GM18861 (cell line): ENCODE data around the gene NUDT2.

Experiments used
- ATAC-seq: cut with Tn5 transposase; IDR thresholded peaks from one replicate; pipeline ENCODE4 v1.9.1; 2021; ENCODE audit not compliant: unreplicated experiment

Gene NUDT2

DNA sequence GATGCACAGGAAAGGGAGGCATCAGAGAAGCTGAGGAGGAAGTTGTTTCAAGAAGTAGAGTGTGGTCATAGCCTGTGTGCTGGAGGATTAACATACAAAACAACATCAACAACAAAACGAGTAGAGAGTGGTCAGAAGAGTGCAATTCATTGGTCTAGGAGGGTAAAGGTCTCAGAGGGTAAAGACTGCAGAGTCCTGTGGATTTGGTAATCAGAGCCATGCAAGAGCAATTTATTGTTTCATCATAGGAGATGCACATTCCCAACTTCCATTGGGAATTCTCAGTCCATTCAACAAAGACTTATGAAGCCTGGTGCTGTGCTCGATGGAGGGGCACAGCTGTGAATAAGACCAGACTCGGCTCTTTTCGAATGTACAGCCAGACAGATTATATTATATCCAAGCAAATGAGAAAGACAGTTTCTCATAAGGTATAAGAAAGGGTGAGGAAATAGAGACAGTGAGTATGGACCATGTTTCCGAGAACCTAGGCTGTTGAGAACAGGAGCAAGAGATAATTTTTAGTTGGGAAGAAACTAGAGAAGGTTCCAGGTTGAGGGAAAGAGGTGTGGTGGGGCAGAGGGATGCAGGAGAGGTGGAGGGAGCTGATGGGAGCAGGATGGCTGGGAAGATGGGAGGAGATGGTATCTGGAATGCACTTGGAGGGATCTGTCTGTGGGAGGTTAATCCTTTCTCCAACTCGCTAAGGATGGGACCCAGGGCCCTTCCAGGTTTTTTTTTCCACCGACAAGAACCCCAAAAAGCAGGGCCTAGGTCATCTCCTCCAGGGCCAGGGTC lies 55.2 kb downstream of the NUDT2 start:
- ATAC-seq, result no peak

DNA sequence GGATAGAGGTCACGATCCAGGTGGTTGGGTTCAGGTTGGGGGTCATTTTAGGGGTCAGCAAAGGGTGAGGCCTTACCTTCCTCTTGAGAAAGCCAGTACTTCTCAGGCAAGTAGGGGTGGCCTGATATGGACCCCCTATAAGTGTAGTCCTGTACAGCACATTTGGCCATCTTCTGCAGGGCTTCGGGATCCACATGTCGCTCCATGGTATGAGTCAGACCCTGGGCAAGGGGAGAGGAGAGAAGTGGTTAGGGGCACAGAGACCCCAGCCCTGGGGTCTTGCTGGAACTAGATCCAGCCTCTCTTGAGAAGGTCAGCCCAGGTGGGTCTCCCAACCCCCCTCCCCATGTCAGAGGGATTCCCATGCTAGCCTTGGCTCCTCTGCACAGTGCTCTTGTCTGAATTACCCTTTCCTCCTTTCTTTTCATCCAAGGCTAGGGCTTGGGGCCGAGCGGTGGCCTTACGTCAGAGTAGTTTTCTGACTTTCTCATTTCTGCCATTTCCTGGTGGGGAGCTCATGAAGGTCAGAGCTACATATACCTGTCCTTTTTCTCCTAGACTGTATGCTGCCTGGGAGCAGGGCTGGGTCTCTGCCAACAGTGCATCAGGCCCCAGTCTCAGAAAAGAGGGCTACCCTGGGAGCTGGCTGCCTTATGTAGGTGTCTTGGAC lies 56.3 kb downstream of the NUDT2 start:
- no peak for ATAC-seq

DNA sequence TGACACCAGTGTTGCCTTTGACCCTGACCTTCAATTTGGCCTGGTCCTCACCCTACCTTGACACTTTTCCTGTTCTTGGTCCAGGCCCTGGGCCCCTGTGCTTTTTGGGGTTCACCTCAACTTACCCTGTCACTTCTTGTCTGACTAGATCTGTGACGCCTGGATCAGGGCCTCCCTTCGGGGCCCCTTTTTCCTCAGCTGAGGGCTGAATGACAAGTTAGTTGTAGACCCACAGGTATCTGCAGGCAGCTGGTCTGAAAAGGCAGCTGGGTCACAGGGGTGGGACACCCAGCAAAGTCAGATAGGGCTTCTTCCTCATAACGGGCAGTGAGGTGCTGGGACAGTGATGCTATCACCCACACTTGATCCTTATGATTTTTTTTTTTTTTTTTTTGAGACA lies 57.3 kb downstream of the NUDT2 start:
- ATAC-seq, result no peak

DNA sequence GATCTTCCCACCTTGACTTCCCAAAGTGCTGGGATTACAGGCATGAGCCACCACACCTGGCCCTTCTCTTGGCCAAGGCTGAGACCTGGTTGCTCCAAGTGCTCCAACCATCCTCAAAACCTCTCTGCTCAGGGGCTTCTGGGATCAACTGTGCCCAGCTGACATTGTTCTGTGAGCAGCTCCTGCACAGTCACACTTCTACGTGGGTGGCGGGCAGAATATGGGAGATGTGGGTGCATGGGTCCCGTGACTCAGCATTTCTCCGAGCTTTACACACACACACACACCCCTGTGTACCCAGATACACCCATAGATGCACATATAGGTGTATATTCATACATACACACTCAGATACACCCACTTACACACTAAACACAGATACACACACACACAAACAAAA lies 57.9 kb downstream of the NUDT2 start:
- no peak for ATAC-seq

DNA sequence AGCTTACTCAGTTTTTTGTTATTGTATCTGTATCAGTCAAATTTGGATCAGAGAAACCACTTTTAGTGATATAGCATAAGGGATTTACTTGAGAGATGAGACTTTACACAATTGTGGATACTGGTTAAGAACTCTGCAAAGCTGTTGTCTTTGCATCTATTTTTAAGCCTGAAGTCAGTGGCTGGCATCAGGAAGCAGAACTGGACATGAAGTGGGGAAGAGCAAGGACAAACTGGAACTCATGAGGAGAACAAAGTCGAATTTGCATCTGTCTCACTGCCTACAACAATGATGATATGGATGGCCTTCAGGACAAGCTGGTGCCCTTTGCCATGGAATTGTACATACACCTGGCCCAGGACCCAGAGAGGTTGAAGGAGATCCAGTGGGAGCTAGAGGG lies 63.1 kb downstream of the NUDT2 start:
- ATAC-seq, result no peak
